ENCODE results near the gene EPHB2.
"Not testable (repeated sequence)": the region's sequence is repeated elsewhere in the genome, so short reads cannot be mapped to it uniquely, and the experiment has no call there.

Gene EPHB2

GRCh38 chr1:22824466-22824865, 113.8 kb downstream of the EPHB2 start:
- DNase-seq, result no peak

GRCh38 chr1:22824975-22825374, 114.3 kb downstream of the EPHB2 start:
- DNase-seq, result no peak

- no peak for DNase-seq
Measured at GRCh38 chr1:22825486-22826189, 115.0 kb downstream of the EPHB2 start.

GRCh38 chr1:22826604-22827580, 116.3 kb downstream of the EPHB2 start:
- no peak for DNase-seq

GRCh38 chr1:22827666-22828483, 117.2 kb downstream of the EPHB2 start:
- no peak for DNase-seq

- DNase-seq, result no peak
Measured at GRCh38 chr1:22828484-22829308, 118.1 kb downstream of the EPHB2 start.

- DNase-seq, result no peak
Measured at GRCh38 chr1:22829309-22829989, 118.8 kb downstream of the EPHB2 start.

- no peak for DNase-seq
Measured at GRCh38 chr1:22830041-22830566, 119.5 kb downstream of the EPHB2 start.

GRCh38 chr1:22830757-22831340, 120.2 kb downstream of the EPHB2 start:
- no peak for DNase-seq

- DNase-seq, result no peak
Measured at GRCh38 chr1:22831729-22832413, 121.2 kb downstream of the EPHB2 start.

GRCh38 chr1:22832414-22832786, 121.8 kb downstream of the EPHB2 start:
- DNase-seq, result no peak

- no peak for DNase-seq
Measured at GRCh38 chr1:22833699-22834098, 123.1 kb downstream of the EPHB2 start.

GRCh38 chr1:22834420-22834819, 123.8 kb downstream of the EPHB2 start:
- DNase-seq, result not testable (repeated sequence)

- DNase-seq, result no peak
Measured at GRCh38 chr1:22835636-22836319, 125.1 kb downstream of the EPHB2 start.

- DNase-seq, result no peak
Measured at GRCh38 chr1:22836850-22837249, 126.2 kb downstream of the EPHB2 start.

- DNase-seq, result no peak
Measured at GRCh38 chr1:22837332-22837731, 126.7 kb downstream of the EPHB2 start.

- no peak for DNase-seq
Measured at GRCh38 chr1:22838965-22839364, 128.3 kb downstream of the EPHB2 start.

GRCh38 chr1:22839806-22840205, 129.2 kb downstream of the EPHB2 start:
- DNase-seq, result no peak

- no peak for DNase-seq
Measured at GRCh38 chr1:22841142-22841541, 130.5 kb downstream of the EPHB2 start.

GRCh38 chr1:22841860-22842281, 131.2 kb downstream of the EPHB2 start:
- no peak for DNase-seq
